K562 (cell line): ENCODE measurements around the gene HOXB7. TPM values are rescaled to one million over a fixed set of nuclear protein-coding genes. Genes with fewer than 3 reads are reported as not detected.
A peak's percentile ranks its signal among the peaks of the same experiment; 100 is the strongest.

Source experiments
- ATAC-seq: fragments of 200-7000 bp; cut with Tn5 transposase; 3 replicates; pipeline ENCODE4 v1.9.1; 2020; ENCODE audit warnings: moderate library complexity
- BruUV-seq: library from RNA; stranded (reverse); fragments of 400-500 nt; replicated peaks from 2 replicates; lab custom pipeline; 2021; lab: Mats Ljungman, UMichigan
- CTCF ChIA-PET: fragments of 300-600 bp; formaldehyde crosslinking; extraction: SDS; loops from one replicate; lab custom pipeline; 2021; ENCODE audit warnings: low intra/inter-chr PET ratio; lab: Yijun Ruan, JAX
- POLR2A ChIA-PET: fragments of 300-600, 350-650 bp; sonication (Branson Sonifier 250); formaldehyde crosslinking; extraction: SDS; loops from one replicate; lab custom pipeline; 2021; ENCODE audit warnings: antibody characterized with exemption, inconsistent platforms; lab: Yijun Ruan, JAX
- DNase-seq, 4 experiments: peaks; one replicate each; pipeline versions ENCODE4 v3.0.0 to v3.0.0-alpha.2; 2011 to 2018; ENCODE audit warnings: low spot score in 3 of 4, mixed read lengths in 3 of 4; ENCODE audit errors: extremely low read depth in 1 of 4
- FAIRE-seq: peaks from 2 replicates; lab custom pipeline; 2011; peaks lifted over from hg19 to GRCh38; lab: Jason Lieb, UNC
- H2AFZ ChIP-seq: 2 replicates; pipeline ENCODE4 v1.6.0; 2011; ENCODE audit warnings: low read depth, low read length, control low read depth, inconsistent platforms
- H3K27ac ChIP-seq: fragments of 200-600 bp; 3 replicates; pipeline ENCODE4 v1.8.0; 2011; ENCODE audit warnings: low read depth, mild to moderate bottlenecking, control low read depth, inconsistent platforms, low read length, moderate library complexity, mixed read lengths; ENCODE audit errors: extremely low read depth
- H3K27me3 ChIP-seq, 2 experiments: fragments of 300-600 bp in 1 of 2; 2 replicates in 1 of 2; 3 replicates in 1 of 2; pipeline versions ENCODE4 v1.6.0 to v1.8.0; 2011; ENCODE audit warnings: inconsistent platforms in 2 of 2, low read length in 2 of 2, mild to moderate bottlenecking in 1 of 2, mixed read lengths in 1 of 2, moderate library complexity in 1 of 2; ENCODE audit not compliant: control insufficient read depth in 2 of 2, insufficient read depth in 2 of 2
- H3K36me3 ChIP-seq: fragments of 300-600 bp; 3 replicates; pipeline ENCODE4 v1.8.0; 2011; ENCODE audit warnings: mild to moderate bottlenecking, low read length, inconsistent platforms; ENCODE audit not compliant: control insufficient read depth, insufficient read depth
- H3K4me1 ChIP-seq, 2 experiments: fragments of 200-600 bp in 1 of 2; replicated peaks in 1 of 2; 2 replicates in 1 of 2; 3 replicates in 1 of 2; pipeline versions ENCODE4 v1.5.1 to v1.8.0; 2011; ENCODE audit warnings: inconsistent platforms in 2 of 2, low read length in 2 of 2, mild to moderate bottlenecking in 1 of 2, mixed read lengths in 1 of 2, moderate library complexity in 1 of 2; ENCODE audit not compliant: control insufficient read depth in 2 of 2, insufficient read depth in 2 of 2
- H3K4me2 ChIP-seq: 2 replicates; pipeline ENCODE4 v1.6.1; 2011; ENCODE audit warnings: low read length, control low read depth, inconsistent platforms, mixed read lengths; ENCODE audit not compliant: insufficient read depth
- H3K4me3 ChIP-seq: fragments of 200-600 bp; sonication (generic), shearing (Covaris generic); 2 replicates; pipeline ENCODE4 v1.5.1; 2016; ENCODE audit warnings: control low read depth, inconsistent platforms
- H3K79me2 ChIP-seq: fragments of 200-600 bp; 3 replicates; pipeline ENCODE4 v1.8.0; 2011; ENCODE audit warnings: low read length, inconsistent platforms; ENCODE audit not compliant: control insufficient read depth, insufficient read depth
- H3K9ac ChIP-seq, 2 experiments: 2 replicates each; pipeline versions ENCODE4 v1.6.0 to v1.6.1; 2011; ENCODE audit warnings: low read depth in 2 of 2, low read length in 2 of 2, control low read depth in 1 of 2, inconsistent platforms in 1 of 2, mild to moderate bottlenecking in 1 of 2, mixed read lengths in 1 of 2; ENCODE audit not compliant: insufficient read depth in 1 of 2
- H3K9me1 ChIP-seq: one replicate; pipeline ENCODE4 v1.6.0; 2011; ENCODE audit warnings: inconsistent platforms, mild to moderate bottlenecking, low read length, moderate library complexity; ENCODE audit not compliant: control insufficient read depth, insufficient read depth
- H3K9me3 ChIP-seq: replicated peaks from 2 replicates; pipeline ENCODE4 v1.5.1; 2011; ENCODE audit warnings: low read depth, low read length, inconsistent platforms; ENCODE audit not compliant: control insufficient read depth, insufficient read depth
- H4K20me1 ChIP-seq: replicated peaks from 2 replicates; pipeline ENCODE4 v1.6.1; 2011; ENCODE audit warnings: low read length, inconsistent platforms, mixed read lengths; ENCODE audit not compliant: control insufficient read depth, insufficient read depth
- E2F6 ChIP-seq, 2 experiments: IDR thresholded peaks; 2 replicates each; pipeline ENCODE4 v1.6.1; 2011; ENCODE audit warnings: borderline replicate concordance in 1 of 2, control low read depth in 1 of 2, low read depth in 1 of 2, low read length in 1 of 2, mild to moderate bottlenecking in 1 of 2, mixed read lengths in 1 of 2, moderate library complexity in 1 of 2; ENCODE audit not compliant: insufficient read depth in 1 of 2, insufficient read length in 1 of 2, poor library complexity in 1 of 2, severe bottlenecking in 1 of 2; ENCODE audit errors: extremely low read depth in 1 of 2
- ETS2 ChIP-seq: IDR thresholded peaks from 2 replicates; pipeline ENCODE4 v1.6.1; 2016; ENCODE audit warnings: borderline replicate concordance, missing genetic modification characterization, mild to moderate bottlenecking, moderate library complexity, missing compliant biosample characterization; ENCODE audit not compliant: poor library complexity, severe bottlenecking
- HSF4 ChIP-seq: fragments of 250-450 bp; sonication (Bioruptor Pico); IDR thresholded peaks from 2 replicates; pipeline ENCODE4 v2.1.2; 2022; ENCODE audit warnings: mild to moderate bottlenecking, moderate library complexity, borderline replicate concordance
- NFIC ChIP-seq: fragments of 450-650 bp; IDR thresholded peaks from 2 replicates; pipeline ENCODE4 v1.6.1; 2017; ENCODE audit warnings: mild to moderate bottlenecking, inconsistent platforms
- NR2C1 ChIP-seq, 2 experiments: fragments of 450-650 bp; IDR thresholded peaks; 2 replicates each; pipeline ENCODE4 v1.6.1; 2017; ENCODE audit warnings: mild to moderate bottlenecking in 2 of 2, antibody characterized with exemption in 1 of 2, inconsistent platforms in 1 of 2, missing compliant biosample characterization in 1 of 2, missing genetic modification characterization in 1 of 2
- POLR3A ChIP-seq: IDR thresholded peaks from 2 replicates; pipeline ENCODE4 v1.6.1; 2011; ENCODE audit warnings: borderline replicate concordance, mild to moderate bottlenecking, moderate library complexity; ENCODE audit not compliant: insufficient read length, insufficient read depth; ENCODE audit errors: extremely low read depth
- TGIF2 ChIP-seq: sonication (generic); formaldehyde crosslinking; IDR thresholded peaks from 2 replicates; pipeline ENCODE4 v1.8.1; 2022; ENCODE audit warnings: mild to moderate bottlenecking, missing genetic modification reagents, moderate library complexity
- ZBTB33 ChIP-seq: sonication (generic); formaldehyde crosslinking; IDR thresholded peaks from 2 replicates; pipeline ENCODE4 v1.8.1; 2023; ENCODE audit warnings: mild to moderate bottlenecking, missing genetic modification reagents
- ZNF133 ChIP-seq: fragments of 250-450 bp; sonication (Bioruptor Pico); IDR thresholded peaks from 2 replicates; pipeline ENCODE4 v1.4.0; 2020; ENCODE audit warnings: mild to moderate bottlenecking
- WGBS: fragments of 100-300 bp; shearing (Covaris generic); methylation state at CpG from one replicate; pipeline ENCODE4 v1.1.6; 2016; ENCODE audit warnings: low coverage, mixed read lengths; ENCODE audit not compliant: insufficient coverage; ENCODE audit errors: missing lambda C conversion rate; 5-methylcytosine and 5-hydroxymethylcytosine counted together
- in situ Hi-C: fragments of 300-500 bp; cut with MboI; formaldehyde crosslinking; loops from 4 replicates; pipeline ENCODE4 v1.15.0; 2018; ENCODE audit warnings: inconsistent platforms, mixed read lengths
- intact Hi-C: fragments of 100-400 bp; cut with micrococcal nuclease; formaldehyde crosslinking; loops from 2 replicates; pipeline ENCODE4 v1.14.2; 2022
- polyA plus RNA-seq, 8 experiments: library from polyadenylated mRNA; depleted of rRNA in 4 of 8; stranded (reverse) in 5 of 8; unstranded in 3 of 8; fragments of >200 nt; fragmentation: Nextera tagmentation in 2 of 8; fragmentation: Illumina TruSeq in 1 of 8; extraction: Ambion mirVana in 2 of 8; extraction: Trizol in 1 of 8; gene quantifications; 2 replicates each; pipeline versions ENCODE4 v1.2.1 to v1.2.3, GENCODE V29; 2011 to 2014; ENCODE audit warnings: inconsistent platforms in 1 of 8, missing spikeins in 1 of 8
- total RNA-seq, 7 experiments: library from RNA; depleted of rRNA in 6 of 7; stranded (reverse); fragments of >200 nt in 6 of 7; fragmentation: Illumina TruSeq in 2 of 7; extraction: Trizol in 2 of 7; gene quantifications; 2 replicates each; pipeline versions ENCODE4 v1.2.1 to v1.2.3, GENCODE V29; 2011 to 2021; ENCODE audit warnings: low replicate concordance in 1 of 7

HOXB7 gene
- total and polyA plus RNA-seq, 9 of the 15 experiments (the other 6 are each of a cell fraction or from before 2014, with no cell fraction given): 5.5 to 16.7 (median 8.3) TPM

- peaks cover 29 to 39% of the 10 kb centered on the region in 2 experiments; a peak in 4 of 5 replicates for H3K4me1 ChIP-seq
- no peak overlapping the region for H3K27ac ChIP-seq
- no TSS peak for BruUV-seq
- CTCF ChIA-PET: no interaction called here
- H3K4me2 ChIP-seq: no peak overlapping the region
- H3K36me3 ChIP-seq: no peaks in the 10 kb centered on the region
- H3K4me3 ChIP-seq: no peak overlapping the region
- peaks cover 39% of the 10 kb centered on the region for H3K79me2 ChIP-seq
- H3K9ac ChIP-seq: no peak overlapping the region
- no peak for FAIRE-seq
- intact Hi-C loops: no loop called here
- ATAC-seq: no peak
- H3K9me1 ChIP-seq: peaks cover 4% of the 10 kb centered on the region
- no peaks in the 10 kb centered on the region for H4K20me1 ChIP-seq
- no peak for DNase-seq
- POLR2A ChIA-PET: interaction anchor here (0.8 to 5.1 kb wide), 3 partner anchors 12 to 19 kb away, joined by 3 to 23 read pairs (median 14); partner anchors contain the start of gene HOXB9
- in situ Hi-C loops: no loop called here
- H3K27me3 ChIP-seq: no peaks in the 10 kb centered on the region
- no peak overlapping the region for H2AFZ ChIP-seq
- TF ChIP-seq TGIF2 (no peak), NR2C1 (IDR thresholded peaks at IDR 0.05) (no peak), NR2C1 (tag; IDR thresholded peaks at IDR 0.05) (no peak), ZBTB33 (CRISPR knock-in tag) (peak; percentile 5; the same call in 1 of the 2 replicates), ETS2 (no peak), ZNF133 (no peak), POLR3A (no peak), NFIC (peak; percentile 71), E2F6 (IDR thresholded peaks at IDR 0.05; ENCODE audit: borderline replicate concordance in 1 of 2, extremely low read depth in 1 of 2, insufficient read depth in 1 of 2, insufficient read length in 1 of 2, low read depth in 1 of 2, low read length in 1 of 2, poor library complexity in 1 of 2, severe bottlenecking in 1 of 2) (peak in 1 of 2 experiments; percentile 46), HSF4 (CRISPR knock-in tag) (no peak)
- WGBS: 80% methylated on average over 23 of the region's 29 CpGs
- H3K9me3 ChIP-seq: no peaks in the 10 kb centered on the region
Observed at GRCh38 chr17:48641541-48642058, 30.8 kb upstream of the HOXB7 start.
